T follicular helper cell (primary cell): ENCODE data around the gene IRF4.
"Not testable (repeated sequence)": the region's sequence is repeated elsewhere in the genome, so short reads cannot be mapped to it uniquely, and the experiment has no call there.

Experiments used
- DNase-seq: peaks from one replicate; pipeline ENCODE4 v3.0.0-alpha.2; 2020; ENCODE audit warnings: low read depth

The IRF4 gene

DNA sequence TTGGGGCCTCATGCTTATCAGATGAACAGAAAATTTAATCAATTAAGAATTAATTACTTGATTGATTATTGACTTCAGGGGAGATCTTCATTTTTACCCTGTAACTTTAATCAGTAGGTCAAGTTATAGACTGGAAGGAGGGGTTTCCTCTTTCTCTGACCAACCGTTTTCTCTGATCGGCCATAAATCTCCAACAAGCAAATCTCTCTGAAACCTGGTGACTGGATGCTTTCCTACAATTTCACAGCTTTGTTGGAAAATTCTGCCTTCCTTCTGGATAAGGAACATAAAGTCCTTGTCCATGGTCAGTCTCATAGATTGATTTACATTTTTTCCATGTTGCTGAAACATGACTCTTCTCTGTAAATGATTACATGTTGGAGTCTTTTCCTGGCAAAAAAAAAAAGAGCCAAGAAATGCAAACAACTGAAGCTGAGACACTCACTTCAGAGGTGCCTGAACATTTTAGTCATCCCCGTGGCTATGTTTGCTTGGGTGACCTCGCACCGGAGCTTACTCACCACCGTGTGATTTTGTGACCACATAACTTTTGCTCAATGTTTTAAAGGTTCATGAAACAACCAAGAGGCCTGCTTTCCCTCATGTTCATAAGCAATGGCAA, 31.0 kb downstream of the IRF4 start:
- no peak for DNase-seq

DNA sequence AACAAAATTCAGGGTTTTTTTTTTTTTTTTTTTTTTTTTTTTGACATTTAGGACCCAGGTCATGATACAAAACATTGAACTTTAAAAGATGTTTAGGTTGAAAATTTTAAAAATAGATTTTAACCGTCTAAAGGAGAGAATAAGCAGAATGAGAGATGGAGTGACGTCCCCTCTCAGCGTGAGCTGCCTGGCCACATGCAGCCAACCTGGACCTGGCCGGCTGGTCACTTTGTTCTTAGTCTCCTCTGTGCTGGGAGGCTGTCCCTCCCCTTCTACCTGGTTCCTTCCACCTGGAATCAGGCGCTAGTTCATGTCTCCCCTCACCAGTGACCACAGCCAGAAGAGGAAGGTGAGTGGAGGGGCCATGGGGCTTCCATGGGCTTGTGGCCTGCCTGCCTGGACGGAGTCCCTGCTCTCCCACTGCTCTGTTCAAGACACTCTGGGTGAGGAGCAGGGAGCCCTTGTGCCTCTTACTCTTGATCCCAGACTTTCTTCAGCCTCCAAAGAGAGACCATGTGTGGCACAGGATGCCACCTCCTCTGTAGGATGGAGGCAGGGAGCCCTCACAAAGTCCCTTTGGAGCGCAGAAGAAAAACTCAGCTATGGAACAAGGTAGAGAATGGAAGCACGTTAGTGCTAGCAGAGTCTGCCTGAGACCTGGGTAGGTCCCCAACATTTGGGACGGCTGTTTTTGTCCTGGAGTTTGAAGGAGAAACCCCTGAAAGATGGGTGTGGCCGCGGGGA, 31.7 kb downstream of the IRF4 start:
- DNase-seq: no peak

DNA sequence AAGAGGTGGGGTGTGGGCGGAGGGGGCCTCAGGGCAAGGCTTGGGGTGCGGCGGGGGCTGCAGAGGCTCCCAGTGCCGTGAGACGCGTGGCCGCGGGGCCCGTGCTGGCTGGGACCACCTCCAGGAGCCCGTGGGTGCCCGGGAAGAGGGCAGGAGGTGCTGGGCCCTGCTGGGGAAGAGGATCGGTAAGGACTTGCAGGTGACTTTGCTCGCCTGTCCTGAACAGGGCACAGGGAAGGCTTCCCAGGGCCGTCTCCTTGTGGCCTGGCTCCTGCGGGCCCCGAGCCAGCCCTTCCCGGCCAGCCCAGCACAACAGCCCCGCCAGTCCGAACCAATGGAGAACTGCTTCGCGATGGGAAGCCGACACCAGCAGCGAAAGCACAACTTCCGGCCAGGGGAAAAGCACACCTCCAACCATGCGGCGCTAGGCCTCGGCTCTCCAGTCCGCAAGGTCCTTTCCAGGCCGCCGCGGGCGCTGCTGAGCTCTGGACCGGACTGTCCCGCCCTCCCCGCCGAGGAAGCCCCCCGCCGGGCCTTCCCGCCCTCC, 32.3 kb downstream of the IRF4 start:
- DNase-seq: no peak

DNA sequence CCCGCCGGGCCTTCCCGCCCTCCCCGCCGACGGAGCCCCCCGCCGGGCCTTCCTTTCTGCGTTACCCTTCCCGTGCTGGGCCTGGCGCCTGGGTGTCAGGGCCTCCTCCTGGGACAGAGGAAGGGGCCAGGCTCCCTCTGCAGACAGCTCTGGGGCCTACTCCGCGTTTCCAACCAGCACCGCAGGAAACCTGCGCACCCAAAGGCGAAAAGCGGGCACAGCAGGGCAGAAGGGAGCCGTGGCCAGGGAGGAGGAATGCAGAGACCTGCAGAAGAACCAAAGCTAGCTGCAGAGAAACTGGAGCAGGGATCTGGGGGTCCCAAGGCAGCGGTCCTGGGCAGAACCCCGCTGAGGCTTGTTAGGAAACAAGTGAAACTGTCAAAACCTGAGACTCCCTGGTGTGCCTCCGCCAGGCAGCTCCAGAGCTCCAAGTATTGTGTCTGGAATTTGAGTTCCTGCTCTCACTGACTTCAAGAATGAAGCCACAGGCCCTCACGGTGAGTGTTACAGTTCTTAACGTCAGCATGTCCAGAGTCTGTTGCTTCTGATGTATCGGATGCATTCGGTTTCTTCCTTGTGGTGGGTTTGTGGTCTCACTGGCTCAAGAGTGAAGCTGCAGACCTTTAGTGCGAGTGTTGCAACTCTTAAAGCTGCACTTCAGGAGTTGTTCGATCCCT, 33.3 kb downstream of the IRF4 start:
- no peak for DNase-seq

GRCh38 chr6:425418-425788, 33.9 kb downstream of the IRF4 start:
- DNase-seq: not testable (repeated sequence)

DNA sequence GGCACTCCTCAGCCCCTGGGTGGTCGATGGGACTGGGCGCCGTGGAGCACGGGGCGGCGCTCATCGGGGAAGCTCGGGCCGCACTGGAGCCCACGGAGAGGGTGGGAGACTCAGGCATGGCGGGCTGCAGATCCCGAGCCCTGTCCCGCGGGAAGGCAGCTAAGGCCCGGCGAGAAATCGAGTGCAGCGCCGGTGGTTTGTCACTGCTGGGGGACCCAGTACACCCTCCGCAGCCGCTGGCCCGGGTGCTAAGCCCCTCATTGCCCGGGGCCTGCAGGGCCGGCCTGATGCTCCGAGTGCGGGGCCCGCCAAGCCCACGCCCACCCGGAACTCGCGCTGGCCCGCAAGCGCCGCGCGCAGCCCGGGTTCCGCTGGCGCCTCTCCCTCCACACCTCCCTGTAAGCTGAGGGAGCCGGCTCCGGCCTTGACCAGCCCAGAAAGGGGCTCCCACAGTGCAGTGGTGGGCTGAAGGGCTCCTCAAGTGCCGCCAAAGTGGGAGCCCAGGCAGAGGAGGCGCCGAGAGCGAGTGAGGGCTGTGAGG, 34.7 kb downstream of the IRF4 start:
- DNase-seq: not testable (repeated sequence)

- DNase-seq: no peak
Measured at GRCh38 chr6:428047-428603, 36.6 kb downstream of the IRF4 start.

GRCh38 chr6:429515-430121, 38.1 kb downstream of the IRF4 start:
- no peak for DNase-seq

- no peak for DNase-seq
Measured at GRCh38 chr6:431504-431903, 40.0 kb downstream of the IRF4 start.

DNA sequence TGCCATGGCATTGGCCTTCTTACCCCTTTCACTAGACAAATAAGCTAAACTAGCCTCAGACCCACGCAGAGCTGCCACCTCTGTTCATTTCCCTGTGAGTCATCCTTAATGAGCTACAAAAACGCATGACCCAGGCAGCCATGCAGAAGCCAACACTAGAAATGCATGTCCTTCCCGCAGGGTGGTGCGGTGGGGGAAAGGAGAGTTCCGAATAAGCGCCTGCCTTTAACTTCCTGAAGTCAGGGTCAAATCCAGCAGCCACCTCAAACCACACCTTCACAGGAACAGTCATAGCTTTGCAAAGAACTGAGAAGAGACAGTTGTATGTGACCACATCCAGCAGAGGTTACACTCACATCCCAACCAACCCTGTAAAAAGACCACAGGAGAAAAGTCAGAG, 40.4 kb downstream of the IRF4 start:
- DNase-seq: no peak

- no peak for DNase-seq
Measured at GRCh38 chr6:434051-434705, 42.6 kb downstream of the IRF4 start.

DNA sequence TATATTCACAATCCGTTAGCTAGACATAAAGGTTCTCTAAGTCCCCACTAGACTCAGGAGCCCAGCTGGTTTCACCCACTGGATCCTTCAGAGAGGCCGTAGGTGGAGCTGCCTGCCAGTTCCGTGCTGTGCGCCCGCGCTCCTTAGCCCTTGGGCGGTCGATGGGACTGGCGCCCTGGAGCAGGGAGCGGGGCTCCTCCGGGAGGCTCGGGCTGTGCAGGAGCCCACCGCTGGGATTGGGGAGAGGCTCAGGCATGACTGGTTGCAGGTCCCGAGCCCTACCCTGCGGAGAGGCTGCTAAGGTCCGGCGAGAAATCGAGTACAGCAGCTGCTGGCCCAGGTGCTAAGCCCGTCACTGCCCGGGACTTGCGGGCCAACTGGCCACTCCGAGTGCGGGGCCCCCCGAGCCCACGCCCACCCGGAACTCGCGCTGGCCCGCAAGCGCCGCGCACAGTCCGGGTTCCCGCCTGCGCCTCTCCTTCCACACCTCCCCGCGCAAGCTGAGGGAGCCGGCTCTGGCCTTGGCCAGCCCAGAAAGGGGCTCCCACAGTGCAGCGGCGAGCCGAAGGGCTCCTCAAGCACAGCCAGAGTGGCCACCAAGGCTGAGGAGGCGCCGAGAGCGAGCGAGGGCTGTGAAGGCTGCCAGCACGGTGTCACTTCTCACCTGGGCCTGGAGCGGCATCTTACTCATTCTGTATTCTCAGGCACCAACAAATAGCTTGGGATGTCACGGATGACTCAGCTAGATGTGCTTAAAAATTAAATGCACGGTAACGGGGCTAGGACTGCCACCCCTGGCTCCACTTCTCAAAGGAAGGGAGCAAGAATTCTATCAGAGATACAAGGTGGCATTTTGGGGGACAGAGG, 44.1 kb downstream of the IRF4 start:
- no peak for DNase-seq

DNA sequence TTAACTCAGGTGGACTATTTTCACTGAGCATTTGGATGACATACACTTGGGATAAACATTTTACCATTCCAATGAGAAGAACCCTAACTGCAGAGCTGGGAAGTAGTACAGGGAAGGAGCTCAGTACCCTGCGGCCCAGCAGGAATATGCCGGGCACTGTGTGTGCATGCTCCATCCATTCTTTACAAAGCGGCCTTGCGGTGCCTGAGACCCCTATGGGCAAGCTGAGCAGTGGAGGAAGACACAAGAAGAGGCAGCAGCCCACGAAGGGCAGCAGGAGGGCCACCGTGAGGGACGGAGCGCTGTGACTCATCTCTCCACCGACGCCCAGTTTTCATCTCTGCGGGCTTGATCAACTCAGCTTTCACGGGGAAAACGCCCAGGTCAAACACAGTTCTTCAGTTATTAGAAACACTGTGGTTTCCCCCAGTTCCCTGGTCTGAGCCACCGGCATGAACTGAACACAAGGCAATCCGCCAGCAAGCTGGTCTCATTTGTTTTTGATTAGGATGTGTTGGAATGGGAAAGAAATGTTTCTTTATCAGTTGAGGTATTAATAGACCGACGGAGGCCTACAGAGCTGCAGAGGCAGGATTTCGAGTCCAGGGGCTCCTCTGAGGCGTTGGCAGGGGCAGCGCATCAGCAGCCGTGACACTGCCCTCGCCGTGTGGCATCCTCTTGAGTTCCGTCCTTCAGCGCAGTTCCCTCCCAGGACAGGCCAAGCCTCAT, 44.9 kb downstream of the IRF4 start:
- DNase-seq: no peak

GRCh38 chr6:437037-437392, 45.5 kb downstream of the IRF4 start:
- no peak for DNase-seq

DNA sequence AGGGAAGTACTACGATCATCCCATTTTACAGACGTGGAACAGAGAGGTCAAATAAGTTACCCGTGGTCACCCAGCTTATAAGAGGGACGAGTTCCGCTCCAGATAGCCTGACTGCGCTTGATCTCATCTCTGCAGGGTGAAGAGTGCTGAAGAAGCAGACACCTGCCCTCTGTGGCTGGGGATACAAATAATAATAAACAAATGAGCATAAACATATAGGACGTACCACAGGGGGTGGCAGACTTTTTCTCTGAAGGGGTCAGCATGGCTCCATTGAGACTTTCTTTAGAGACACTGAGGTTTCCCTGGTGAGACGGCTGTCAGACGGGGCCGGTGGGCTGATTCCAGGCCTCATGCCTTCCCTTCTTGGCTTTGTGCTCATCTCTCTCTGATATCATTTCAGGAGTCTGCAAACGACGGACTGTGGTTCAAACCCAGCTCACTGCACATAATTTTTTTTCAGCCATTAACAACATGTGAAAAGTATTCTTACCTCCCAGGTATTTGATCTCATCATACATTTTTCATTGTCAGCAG, 47.1 kb downstream of the IRF4 start:
- no peak for DNase-seq

- DNase-seq: no peak
Measured at GRCh38 chr6:439641-440167, 48.2 kb downstream of the IRF4 start.

DNA sequence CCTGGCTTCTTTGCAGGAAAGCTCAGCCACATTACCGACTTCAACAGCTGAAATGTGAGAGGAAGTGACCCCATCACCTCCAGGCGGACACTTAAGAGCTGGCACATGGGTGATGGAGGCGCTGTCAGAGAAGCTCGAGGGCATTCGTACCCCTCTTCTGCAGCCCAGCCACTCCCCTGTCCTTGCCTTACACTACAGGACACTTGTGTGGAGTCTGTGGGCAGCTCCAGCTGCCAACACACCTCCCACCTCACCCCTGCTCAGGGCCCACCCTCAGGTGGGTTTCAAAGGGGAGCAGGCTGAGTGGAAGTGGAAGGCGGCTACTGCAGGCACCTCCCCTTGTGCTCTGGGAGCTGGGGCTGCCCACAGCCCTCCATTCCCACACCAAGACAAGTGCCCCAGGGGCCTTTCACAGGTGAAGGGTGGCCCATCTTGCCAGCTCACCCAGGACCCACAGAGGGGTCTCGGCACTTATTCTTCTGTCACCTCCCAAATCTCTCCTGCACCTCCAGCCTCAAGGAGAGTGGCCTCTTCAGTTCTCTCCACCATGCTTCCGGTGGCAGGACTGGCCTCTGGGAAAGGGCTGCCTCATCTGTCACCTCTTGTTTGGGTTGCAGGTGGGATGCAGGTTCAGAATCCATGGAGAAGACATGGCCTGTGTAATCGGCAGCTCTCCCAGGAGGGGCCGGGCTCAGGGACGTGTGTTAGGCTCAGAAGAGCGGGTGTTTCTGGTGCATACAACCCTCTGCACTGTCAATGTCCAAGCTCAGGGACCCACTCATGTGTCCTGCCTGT, 49.8 kb downstream of the IRF4 start:
- DNase-seq: no peak

- DNase-seq: no peak
Measured at GRCh38 chr6:443621-444159, 52.1 kb downstream of the IRF4 start.
